Activated T-helper 17 cell treated with anti-CD3 and anti-CD28 coated beads, Interleukin-2, amount 50 U/mL, for 72 hours (primary cell): Measurements from ENCODE around the gene ATOH8. TPM values are rescaled to one million over a fixed set of nuclear protein-coding genes. Genes with fewer than 3 reads are reported as not detected.
"Not testable (repeated sequence)": the region's sequence is repeated elsewhere in the genome, so short reads cannot be mapped to it uniquely, and the experiment has no call there.

Experiments
- ATAC-seq: fragments of 150-1000 bp; cut with Tn5 transposase; replicated peaks from 2 replicates; pipeline ENCODE4 v1.10.0; 2021; ENCODE audit warnings: mild to moderate bottlenecking, moderate library complexity
- H3K27ac Mint-ChIP-seq: one replicate; pipeline ENCODE4 v1.8.0; 2022; ENCODE audit warnings: mixed read lengths
- H3K27me3 Mint-ChIP-seq: one replicate; pipeline ENCODE4 v1.8.0; 2022; ENCODE audit warnings: mixed read lengths
- H3K36me3 Mint-ChIP-seq: one replicate; pipeline ENCODE4 v1.8.0; 2022; ENCODE audit warnings: low read depth, mild to moderate bottlenecking, mixed read lengths
- H3K4me1 Mint-ChIP-seq: one replicate; pipeline ENCODE4 v1.8.0; 2022; ENCODE audit warnings: mixed read lengths
- H3K4me3 Mint-ChIP-seq: one replicate; pipeline ENCODE4 v1.8.0; 2022; ENCODE audit warnings: mild to moderate bottlenecking, mixed read lengths
- H3K9me3 Mint-ChIP-seq: one replicate; pipeline ENCODE4 v1.8.0; 2022; ENCODE audit warnings: mixed read lengths
- total RNA-seq, 2 donors: library from RNA; stranded (reverse); gene quantifications; one replicate each; pipeline ENCODE4 v1.2.3, GENCODE V29; 2022

ATOH8 gene
- total RNA-seq, 2 donors from 2014 or later, result not detected

DNA sequence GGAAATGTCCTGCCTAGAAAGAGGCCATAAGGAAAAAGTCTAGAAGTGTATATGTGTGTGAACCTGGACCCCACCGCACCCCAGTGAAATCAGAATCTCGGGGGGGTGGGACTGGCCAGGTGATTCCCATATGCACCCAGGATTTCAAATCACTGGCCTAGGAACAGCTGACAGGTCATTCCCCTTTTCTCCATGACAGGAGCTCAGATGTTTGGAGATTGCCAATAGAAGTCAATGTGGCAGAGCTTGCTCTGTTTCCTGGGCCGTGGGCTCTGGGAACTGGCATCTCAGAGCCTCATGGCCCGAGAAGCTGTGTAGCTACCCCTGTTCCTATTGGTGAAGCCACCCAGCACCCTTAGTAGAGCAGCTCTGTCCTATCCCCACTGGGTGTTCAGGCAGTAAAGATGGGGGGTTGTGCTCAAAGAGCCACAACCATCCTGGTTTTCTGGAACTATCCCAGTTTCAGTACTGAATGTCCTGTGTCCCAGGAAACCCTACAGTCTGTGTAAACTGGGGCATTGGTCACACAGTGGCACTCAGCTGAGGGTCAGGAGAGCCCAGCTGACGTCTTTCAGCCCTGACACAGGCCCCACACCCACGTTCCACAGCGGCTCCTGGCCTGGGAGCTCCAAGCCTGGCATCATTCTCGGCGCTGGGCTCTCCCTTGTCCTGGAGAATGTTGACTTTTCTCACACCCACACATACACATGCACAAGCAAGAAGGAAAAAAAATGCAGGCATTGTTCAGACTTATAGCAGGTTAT lies 40.8 kb upstream of the ATOH8 start:
- H3K4me1 Mint-ChIP-seq, result peaks cover 4% of the 10 kb centered on the region

DNA sequence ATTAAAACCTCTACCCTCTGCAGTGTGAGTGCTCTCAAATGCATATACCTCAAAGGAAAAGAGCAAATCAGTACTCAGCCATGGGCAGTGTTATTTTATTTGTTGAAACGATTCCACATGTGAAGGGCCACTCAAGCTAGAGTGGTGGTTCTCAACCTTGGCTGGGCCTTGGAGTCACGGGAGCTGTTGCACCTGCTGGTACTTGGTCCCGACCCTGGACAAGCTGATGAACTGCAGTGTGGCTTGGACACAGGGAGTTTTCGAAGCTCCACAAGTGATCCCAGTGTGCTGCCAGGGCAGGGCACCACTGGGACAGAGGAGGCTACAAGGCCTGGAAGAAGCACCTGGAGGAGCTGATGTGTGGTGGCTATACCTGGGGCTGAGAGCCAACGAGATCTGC lies 40.0 kb upstream of the ATOH8 start:
- ATAC-seq, result no peak
- no peak overlapping the region for H3K27ac Mint-ChIP-seq
- H3K36me3 Mint-ChIP-seq, result no peaks in the 10 kb centered on the region
- H3K4me1 Mint-ChIP-seq, result peaks cover 4% of the 10 kb centered on the region
- peaks cover 7% of the 10 kb centered on the region for H3K27me3 Mint-ChIP-seq
- H3K9me3 Mint-ChIP-seq, result no peaks in the 10 kb centered on the region
- no peak overlapping the region for H3K4me3 Mint-ChIP-seq

More for the DNA sequence above, 40.8 kb upstream of the ATOH8 start:
- ATAC-seq, result no peak
- Mint-ChIP-seq H3K27me3 (peaks cover 7% of the 10 kb centered on the region), H3K27ac (no peak overlapping the region), H3K9me3 (no peaks in the 10 kb centered on the region), H3K36me3 (no peaks in the 10 kb centered on the region), H3K4me3 (no peak overlapping the region)

GRCh38 chr2:85714421-85714820 lies 39.4 kb upstream of the ATOH8 start:
- not testable (repeated sequence) for H3K27ac Mint-ChIP-seq, H3K9me3 Mint-ChIP-seq, H3K36me3 Mint-ChIP-seq, H3K4me3 Mint-ChIP-seq, H3K4me1 Mint-ChIP-seq, H3K27me3 Mint-ChIP-seq, ATAC-seq

- H3K9me3 Mint-ChIP-seq, result no peaks in the 10 kb centered on the region
- no peak overlapping the region for H3K4me3 Mint-ChIP-seq
- H3K36me3 Mint-ChIP-seq, result no peaks in the 10 kb centered on the region
- H3K27ac Mint-ChIP-seq, result no peak overlapping the region
- ATAC-seq, result no peak
- peaks cover 4% of the 10 kb centered on the region for H3K4me1 Mint-ChIP-seq
- peaks cover 3% of the 10 kb centered on the region for H3K27me3 Mint-ChIP-seq
Observed at GRCh38 chr2:85714841-85715240, 39.0 kb upstream of the ATOH8 start.

- Mint-ChIP-seq H3K4me1 (peaks cover 4% of the 10 kb centered on the region), H3K36me3 (no peaks in the 10 kb centered on the region), H3K27ac (no peak overlapping the region)
Observed at GRCh38 chr2:85716346-85716914, 37.4 kb upstream of the ATOH8 start.

GRCh38 chr2:85717308-85718008 lies 36.3 kb upstream of the ATOH8 start:
- ATAC-seq, result no peak
- Mint-ChIP-seq H3K4me3 (no peak overlapping the region), H3K36me3 (no peaks in the 10 kb centered on the region), H3K27me3 (peaks cover 7% of the 10 kb centered on the region), H3K27ac (no peak overlapping the region), H3K9me3 (no peaks in the 10 kb centered on the region), H3K4me1 (peaks cover 4% of the 10 kb centered on the region)

More at GRCh38 chr2:85716346-85716914, 37.4 kb upstream of the ATOH8 start:
- Mint-ChIP-seq H3K9me3 (no peaks in the 10 kb centered on the region), H3K4me3 (no peak overlapping the region), H3K27me3 (peaks cover 7% of the 10 kb centered on the region)
- ATAC-seq, result no peak

GRCh38 chr2:85718009-85718391 lies 35.8 kb upstream of the ATOH8 start:
- Mint-ChIP-seq H3K27me3 (peaks cover 7% of the 10 kb centered on the region), H3K4me3 (no peak overlapping the region), H3K4me1 (peaks cover 4% of the 10 kb centered on the region), H3K27ac (no peak overlapping the region), H3K9me3 (no peaks in the 10 kb centered on the region), H3K36me3 (no peaks in the 10 kb centered on the region)
- no peak for ATAC-seq

DNA sequence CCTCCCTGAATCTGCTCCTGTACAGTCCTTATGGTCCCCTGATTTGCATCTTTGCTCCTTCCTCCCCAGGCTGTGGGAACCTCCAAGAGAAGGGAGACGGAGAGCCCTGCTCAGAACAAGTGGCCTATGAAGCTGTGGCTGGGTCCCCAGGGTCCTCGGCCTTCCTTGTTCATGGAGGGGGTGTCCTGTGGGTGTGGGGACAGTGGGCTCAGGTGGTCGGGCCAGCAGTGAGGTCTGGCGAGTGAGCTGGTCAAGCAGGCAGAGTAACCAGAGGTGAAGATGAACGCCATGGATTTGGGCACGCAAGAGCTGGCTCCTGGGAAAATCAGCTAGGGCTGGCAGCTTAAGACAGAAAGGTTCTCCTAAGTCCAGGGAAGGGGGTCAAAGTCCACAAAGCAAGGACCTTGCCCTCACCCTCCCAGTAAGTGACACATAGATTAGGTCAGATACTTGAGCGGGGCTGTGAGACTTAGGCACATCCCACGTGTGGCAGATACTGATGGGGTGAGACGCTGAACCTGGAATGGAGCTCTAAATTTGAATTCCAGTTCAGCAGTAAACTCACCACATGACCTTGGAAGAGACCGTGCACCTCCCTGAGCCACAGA lies 34.8 kb upstream of the ATOH8 start:
- H3K36me3 Mint-ChIP-seq, result no peaks in the 10 kb centered on the region
- peaks cover 2% of the 10 kb centered on the region for H3K4me1 Mint-ChIP-seq
- H3K4me3 Mint-ChIP-seq, result no peak overlapping the region
- no peak for ATAC-seq
- no peaks in the 10 kb centered on the region for H3K9me3 Mint-ChIP-seq
- peaks cover 7% of the 10 kb centered on the region for H3K27me3 Mint-ChIP-seq
- H3K27ac Mint-ChIP-seq, result no peak overlapping the region

- Mint-ChIP-seq H3K9me3 (no peaks in the 10 kb centered on the region), H3K27me3 (peaks cover 7% of the 10 kb centered on the region), H3K27ac (no peak overlapping the region), H3K4me1 (no peaks in the 10 kb centered on the region), H3K36me3 (no peaks in the 10 kb centered on the region), H3K4me3 (no peak overlapping the region)
- no peak for ATAC-seq
Observed at GRCh38 chr2:85719609-85720240, 34.1 kb upstream of the ATOH8 start.

- H3K27ac Mint-ChIP-seq, result no peak overlapping the region
- ATAC-seq, result no peak
- H3K36me3 Mint-ChIP-seq, result no peaks in the 10 kb centered on the region
- H3K9me3 Mint-ChIP-seq, result no peaks in the 10 kb centered on the region
- peaks cover 10% of the 10 kb centered on the region for H3K27me3 Mint-ChIP-seq
- no peak overlapping the region for H3K4me3 Mint-ChIP-seq
- H3K4me1 Mint-ChIP-seq, result no peaks in the 10 kb centered on the region
Observed at GRCh38 chr2:85720533-85720932, 33.3 kb upstream of the ATOH8 start.

DNA sequence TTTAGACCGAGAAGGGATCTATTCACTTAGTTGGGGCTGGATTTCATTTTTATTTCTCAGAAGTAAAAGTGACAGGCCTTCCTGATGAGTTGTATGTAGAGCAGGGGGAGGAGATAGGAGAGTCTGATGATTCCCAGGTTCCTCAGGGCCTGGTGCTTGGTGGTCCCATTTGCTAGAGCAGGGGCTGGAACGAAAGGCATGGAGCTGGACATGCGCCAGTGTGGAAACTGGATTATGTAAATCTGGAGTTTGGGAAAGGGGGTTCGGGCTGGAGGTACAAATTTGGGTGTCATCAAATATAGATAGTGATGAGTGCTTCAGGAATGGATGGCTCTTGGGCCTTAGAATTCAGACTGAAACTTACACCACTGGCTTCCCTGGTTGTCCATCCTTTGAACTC lies 32.1 kb upstream of the ATOH8 start:
- ATAC-seq, result no peak
- no peaks in the 10 kb centered on the region for H3K9me3 Mint-ChIP-seq
- H3K36me3 Mint-ChIP-seq, result no peaks in the 10 kb centered on the region
- no peak overlapping the region for H3K27ac Mint-ChIP-seq
- H3K4me1 Mint-ChIP-seq, result no peaks in the 10 kb centered on the region
- H3K4me3 Mint-ChIP-seq, result no peak overlapping the region
- peaks cover 11% of the 10 kb centered on the region for H3K27me3 Mint-ChIP-seq

DNA sequence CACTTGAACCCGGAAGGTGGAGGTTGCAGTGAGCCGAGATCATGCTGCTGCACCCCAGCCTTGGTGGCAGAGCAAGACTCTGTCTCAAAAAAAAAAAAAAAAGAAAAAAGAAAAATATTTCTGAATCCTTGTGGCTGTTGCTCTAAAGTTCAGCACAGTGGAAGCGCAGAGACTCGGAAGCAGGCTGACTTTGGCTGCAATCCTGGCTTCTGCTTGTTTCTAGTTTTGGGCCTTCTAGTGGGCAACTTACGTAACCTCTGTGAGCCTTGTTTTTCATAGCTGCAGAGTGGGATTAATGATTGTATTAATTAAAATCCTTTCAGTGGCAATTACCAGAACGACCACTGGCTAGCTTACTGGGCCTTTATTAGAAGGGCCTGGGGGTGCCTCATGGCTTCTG lies 31.3 kb upstream of the ATOH8 start:
- H3K36me3 Mint-ChIP-seq, result no peaks in the 10 kb centered on the region
- no peaks in the 10 kb centered on the region for H3K9me3 Mint-ChIP-seq
- no peak for ATAC-seq
- no peaks in the 10 kb centered on the region for H3K4me1 Mint-ChIP-seq
- peaks cover 9% of the 10 kb centered on the region for H3K27me3 Mint-ChIP-seq
- H3K4me3 Mint-ChIP-seq, result no peak overlapping the region
- H3K27ac Mint-ChIP-seq, result no peak overlapping the region

- Mint-ChIP-seq H3K9me3 (no peaks in the 10 kb centered on the region), H3K27ac (no peak overlapping the region), H3K4me1 (no peaks in the 10 kb centered on the region), H3K4me3 (no peak overlapping the region), H3K36me3 (no peaks in the 10 kb centered on the region), H3K27me3 (peaks cover 9% of the 10 kb centered on the region)
- ATAC-seq, result no peak
Observed at GRCh38 chr2:85723707-85724360, 30.0 kb upstream of the ATOH8 start.

- no peak overlapping the region for H3K27ac Mint-ChIP-seq
- no peaks in the 10 kb centered on the region for H3K36me3 Mint-ChIP-seq
- no peaks in the 10 kb centered on the region for H3K9me3 Mint-ChIP-seq
- peaks cover 15% of the 10 kb centered on the region for H3K27me3 Mint-ChIP-seq
- H3K4me3 Mint-ChIP-seq, result no peak overlapping the region
- H3K4me1 Mint-ChIP-seq, result no peaks in the 10 kb centered on the region
- no peak for ATAC-seq
Observed at GRCh38 chr2:85724731-85725181, 29.0 kb upstream of the ATOH8 start.
